Measurements from ENCODE around the gene DLGAP1. TPM values are rescaled to one million over a fixed set of nuclear protein-coding genes. Genes with fewer than 3 reads are reported as not detected.

The DLGAP1 gene
- total and polyA plus RNA-seq, 2 of the 4 experiments (the other 2 are of a cell fraction): under 0.01 to 0.09 TPM

DNA sequence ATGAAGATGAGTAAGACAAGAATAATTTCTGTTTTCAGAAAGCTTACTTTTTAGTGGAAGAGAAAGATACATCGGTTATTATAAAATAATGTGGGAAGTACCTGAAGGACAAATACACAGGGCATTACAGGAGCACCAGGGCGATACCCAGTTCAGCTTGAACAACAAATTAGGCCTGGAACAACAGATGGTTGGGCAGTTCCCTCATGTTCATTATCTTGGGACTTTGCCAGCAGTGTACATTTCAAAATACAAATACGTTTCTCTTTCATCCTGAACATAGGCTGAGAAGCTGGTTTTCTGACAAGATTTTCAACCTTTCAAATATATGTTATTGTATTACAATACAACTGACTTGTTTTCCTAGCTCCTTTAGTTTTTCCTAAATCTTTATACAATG is 925.5 kb downstream of the DLGAP1 start:
- TF ChIP-seq, protein P1, sequence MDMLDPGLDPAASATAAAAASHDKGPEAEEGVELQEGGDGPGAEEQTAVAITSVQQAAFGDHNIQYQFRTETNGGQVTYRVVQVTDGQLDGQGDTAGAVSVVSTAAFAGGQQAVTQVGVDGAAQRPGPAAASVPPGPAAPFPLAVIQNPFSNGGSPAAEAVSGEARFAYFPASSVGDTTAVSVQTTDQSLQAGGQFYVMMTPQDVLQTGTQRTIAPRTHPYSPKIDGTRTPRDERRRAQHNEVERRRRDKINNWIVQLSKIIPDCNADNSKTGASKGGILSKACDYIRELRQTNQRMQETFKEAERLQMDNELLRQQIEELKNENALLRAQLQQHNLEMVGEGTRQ (IDR thresholded peaks at IDR 0.05; ENCODE audit: low read depth, low read length): no peak
- TF ChIP-seq, protein P2, sequence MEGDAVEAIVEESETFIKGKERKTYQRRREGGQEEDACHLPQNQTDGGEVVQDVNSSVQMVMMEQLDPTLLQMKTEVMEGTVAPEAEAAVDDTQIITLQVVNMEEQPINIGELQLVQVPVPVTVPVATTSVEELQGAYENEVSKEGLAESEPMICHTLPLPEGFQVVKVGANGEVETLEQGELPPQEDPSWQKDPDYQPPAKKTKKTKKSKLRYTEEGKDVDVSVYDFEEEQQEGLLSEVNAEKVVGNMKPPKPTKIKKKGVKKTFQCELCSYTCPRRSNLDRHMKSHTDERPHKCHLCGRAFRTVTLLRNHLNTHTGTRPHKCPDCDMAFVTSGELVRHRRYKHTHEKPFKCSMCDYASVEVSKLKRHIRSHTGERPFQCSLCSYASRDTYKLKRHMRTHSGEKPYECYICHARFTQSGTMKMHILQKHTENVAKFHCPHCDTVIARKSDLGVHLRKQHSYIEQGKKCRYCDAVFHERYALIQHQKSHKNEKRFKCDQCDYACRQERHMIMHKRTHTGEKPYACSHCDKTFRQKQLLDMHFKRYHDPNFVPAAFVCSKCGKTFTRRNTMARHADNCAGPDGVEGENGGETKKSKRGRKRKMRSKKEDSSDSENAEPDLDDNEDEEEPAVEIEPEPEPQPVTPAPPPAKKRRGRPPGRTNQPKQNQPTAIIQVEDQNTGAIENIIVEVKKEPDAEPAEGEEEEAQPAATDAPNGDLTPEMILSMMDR (conservative IDR thresholded peaks at IDR 0.05; ENCODE audit: low read depth, low read length): no peak
- TF ChIP-seq MAFK (IDR thresholded peaks at IDR 0.05; ENCODE audit: low read depth, low read length) (no peak), RFX5 (IDR thresholded peaks at IDR 0.05; ENCODE audit: low read depth, low read length) (no peak), MAZ (IDR thresholded peaks at IDR 0.05; ENCODE audit: borderline replicate concordance, low read depth, low read length) (no peak), MXI1 (IDR thresholded peaks at IDR 0.05; ENCODE audit: borderline replicate concordance, low read depth, low read length) (no peak), FOS (IDR thresholded peaks at IDR 0.05; ENCODE audit: low read depth, low read length) (no peak), NFE2L2 (IDR thresholded peaks at IDR 0.05; ENCODE audit: low read depth, low read length) (no peak), RCOR1 (IDR thresholded peaks at IDR 0.05; ENCODE audit: insufficient replicate concordance, low read length) (no peak), CEBPB (IDR thresholded peaks at IDR 0.05; ENCODE audit: low read depth, low read length) (no peak), BHLHE40 (IDR thresholded peaks at IDR 0.05; ENCODE audit: low read depth, low read length) (no peak), RAD21 (IDR thresholded peaks at IDR 0.05; ENCODE audit: low read length) (no peak)
- TF ChIP-seq, protein P3, sequence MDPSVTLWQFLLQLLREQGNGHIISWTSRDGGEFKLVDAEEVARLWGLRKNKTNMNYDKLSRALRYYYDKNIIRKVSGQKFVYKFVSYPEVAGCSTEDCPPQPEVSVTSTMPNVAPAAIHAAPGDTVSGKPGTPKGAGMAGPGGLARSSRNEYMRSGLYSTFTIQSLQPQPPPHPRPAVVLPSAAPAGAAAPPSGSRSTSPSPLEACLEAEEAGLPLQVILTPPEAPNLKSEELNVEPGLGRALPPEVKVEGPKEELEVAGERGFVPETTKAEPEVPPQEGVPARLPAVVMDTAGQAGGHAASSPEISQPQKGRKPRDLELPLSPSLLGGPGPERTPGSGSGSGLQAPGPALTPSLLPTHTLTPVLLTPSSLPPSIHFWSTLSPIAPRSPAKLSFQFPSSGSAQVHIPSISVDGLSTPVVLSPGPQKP (IDR thresholded peaks at IDR 0.05; ENCODE audit: borderline replicate concordance, low read depth, low read length): no peak
- Histone ChIP-seq H3K56ac (ENCODE audit: extremely low read depth, insufficient read depth, low read length) (no peak overlapping the region), H3K18ac (ENCODE audit: low read depth, low read length) (no peak overlapping the region), H3K9me3 (ENCODE audit: control insufficient read depth, insufficient read depth, low read length) (no peaks in the 10 kb centered on the region), H3K9ac (ENCODE audit: low read depth, low read length) (no peak overlapping the region), H3K27ac (ENCODE audit: insufficient read depth, low read length) (no peak overlapping the region), H2BK120ac (ENCODE audit: low read depth, low read length) (no peak overlapping the region), H2BK5ac (ENCODE audit: low read depth, low read length, poor library complexity, severe bottlenecking) (no peak overlapping the region), H4K91ac (ENCODE audit: insufficient read depth, low read depth, low read length) (no peak overlapping the region), H4K5ac (ENCODE audit: low read depth, low read length) (no peak overlapping the region), H3K4me3 (ENCODE audit: insufficient read depth, low read depth, low read length) (no peak overlapping the region), H3K14ac (replicated peaks; ENCODE audit: low read depth, low read length) (no peak overlapping the region), H2AK5ac (ENCODE audit: low read depth, low read length) (no peak overlapping the region), H2AFZ (replicated peaks; ENCODE audit: low read length, poor library complexity) (no peak overlapping the region), H4K8ac (ENCODE audit: low read depth in 2 of 2, low read length in 2 of 2) (no peak overlapping the region), H3K9me1 (ENCODE audit: insufficient read depth, low read length) (no peaks in the 10 kb centered on the region), H2AK9ac (replicated peaks; ENCODE audit: low read depth, low read length, poor library complexity) (no peak overlapping the region), H3K27me3 (ENCODE audit: control insufficient read depth, insufficient read depth, low read length) (no peaks in the 10 kb centered on the region), H3K4me2 (ENCODE audit: low read depth, low read length) (no peak overlapping the region), H3K36me3 (ENCODE audit: control insufficient read depth, insufficient read depth, low read length) (no peaks in the 10 kb centered on the region), H3K4ac (ENCODE audit: low read depth, low read length) (no peak overlapping the region), H3K23ac (ENCODE audit: low read depth, low read length) (no peak overlapping the region), H4K20me1 (ENCODE audit: insufficient read depth, low read length) (no peaks in the 10 kb centered on the region), H3K4me1 (ENCODE audit: control insufficient read depth, insufficient read depth, low read length) (peaks cover 2% of the 10 kb centered on the region; the same call in 1 of the 2 replicates), H3K79me1 (ENCODE audit: low read depth in 1 of 2, low read length in 2 of 2) (no peaks in the 10 kb centered on the region), H2BK15ac (ENCODE audit: low read depth, low read length) (no peak overlapping the region), H2BK20ac (ENCODE audit: low read depth, low read length) (no peak overlapping the region)
- in situ Hi-C loops (cut with MboI; ENCODE audit: low sequenced_read_pairs): no loop called here
- BruUV-seq (replicated peaks): no TSS peak
- dilution Hi-C loops (cut with HindIII; ENCODE audit: low sequenced_read_pairs, unreplicated experiment): no loop called here
- no CpG with 5 or more reads among the region's 3 CpGs for WGBS, 2 experiments (ENCODE audit: extremely low coverage in 2 of 2, insufficient read length in 1 of 2)
- CTCF ChIA-PET: interaction anchor here (1.1 kb wide), 1 partner anchor 15 kb away, joined by 4 read pairs; no protein-coding TSS in a partner anchor
- intact Hi-C loops (cut with micrococcal nuclease): no loop called here
- no peak for DNase-seq
- no peak for ATAC-seq (ENCODE audit: low read depth)
- POLR2A ChIA-PET (ENCODE audit: unreplicated experiment): no interaction called here
